Right ventricle myocardium inferior (tissue), 1 donor: ENCODE measurements around the gene CFAP46. TPM values are rescaled to one million over a fixed set of nuclear protein-coding genes. Genes with fewer than 3 reads are reported as not detected.
A peak's percentile ranks its signal among the peaks of the same experiment; 100 is the strongest.
"Not testable (repeated sequence)": the region's sequence is repeated elsewhere in the genome, so short reads cannot be mapped to it uniquely, and the experiment has no call there.

ENCODE experiments used
- ATAC-seq: fragments of 200-7000 bp; cut with Tn5 transposase; one replicate; pipeline ENCODE4 v1.9.1; 2020; ENCODE audit warnings: mild to moderate bottlenecking, moderate library complexity
- DNase-seq: peaks from one replicate; pipeline ENCODE4 v3.0.0; 2021; ENCODE audit errors: missing footprints
- intact Hi-C: fragments of 100-400 bp; cut with DNase I; formaldehyde crosslinking; loops from one replicate; pipeline ENCODE4 v1.11.0; 2022
- total RNA-seq: library from RNA; stranded (reverse); fragmentation: NEBNext Ultra II Directional; extraction: Animal tissue kit (Norgen Biotek cat#: 25700); gene quantifications from one replicate; pipeline ENCODE4 v1.2.1, GENCODE V29; 2021
- donor health status: DM: no; HTN: yes; CAD: no; lungs with severe emphysema.

Gene CFAP46
- total RNA-seq, 1 donor from 2014 or later = 0.57 TPM

- ATAC-seq = no peak
- intact Hi-C loops = no loop called here
- DNase-seq = peak; percentile 39
Observed at GRCh38 chr10:132846631-132847415, 95.5 kb downstream of the CFAP46 start.

DNA sequence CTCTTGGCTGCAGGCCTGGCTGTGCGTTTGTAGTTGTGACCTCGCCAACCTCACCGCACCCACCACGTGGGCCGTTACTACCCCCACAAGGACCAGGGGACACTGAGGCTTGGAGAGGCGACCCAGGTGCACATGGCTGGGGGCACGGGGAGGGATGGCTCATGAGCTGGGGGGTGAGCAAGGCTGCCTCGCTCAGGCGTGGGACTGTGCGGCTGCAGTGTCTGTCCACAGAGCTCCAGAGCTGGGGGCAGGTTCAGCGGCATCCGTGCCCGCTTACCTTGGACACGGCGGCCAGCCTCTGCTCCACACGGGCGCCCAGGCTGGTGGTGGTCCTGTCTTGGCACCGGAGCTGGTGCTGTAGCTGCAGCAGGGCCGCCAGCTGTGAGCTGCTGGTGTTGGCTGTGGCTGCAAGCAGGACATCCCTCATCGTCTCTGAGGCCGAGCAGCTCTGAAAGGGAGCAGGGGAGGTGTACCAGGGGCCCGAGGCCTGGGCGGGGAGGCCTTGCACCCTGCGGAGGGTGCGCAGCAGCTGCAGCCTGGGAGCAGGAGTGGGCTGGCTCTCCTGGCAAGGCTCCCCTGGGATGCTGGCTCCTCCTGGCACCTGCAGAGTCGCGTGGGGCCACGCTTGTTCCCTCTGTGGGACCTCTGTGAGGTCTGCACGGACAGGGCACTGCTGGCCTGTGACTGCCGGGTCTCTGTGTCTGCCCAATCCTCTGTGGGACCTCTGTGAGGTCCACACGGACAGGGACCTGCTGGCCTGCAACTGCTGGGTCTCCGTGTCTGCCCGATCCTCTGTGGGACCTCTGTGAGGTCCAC, 96.4 kb downstream of the CFAP46 start:
- ATAC-seq (no peak), DNase-seq (peak; percentile 11)
- intact Hi-C loops = no loop called here

DNA sequence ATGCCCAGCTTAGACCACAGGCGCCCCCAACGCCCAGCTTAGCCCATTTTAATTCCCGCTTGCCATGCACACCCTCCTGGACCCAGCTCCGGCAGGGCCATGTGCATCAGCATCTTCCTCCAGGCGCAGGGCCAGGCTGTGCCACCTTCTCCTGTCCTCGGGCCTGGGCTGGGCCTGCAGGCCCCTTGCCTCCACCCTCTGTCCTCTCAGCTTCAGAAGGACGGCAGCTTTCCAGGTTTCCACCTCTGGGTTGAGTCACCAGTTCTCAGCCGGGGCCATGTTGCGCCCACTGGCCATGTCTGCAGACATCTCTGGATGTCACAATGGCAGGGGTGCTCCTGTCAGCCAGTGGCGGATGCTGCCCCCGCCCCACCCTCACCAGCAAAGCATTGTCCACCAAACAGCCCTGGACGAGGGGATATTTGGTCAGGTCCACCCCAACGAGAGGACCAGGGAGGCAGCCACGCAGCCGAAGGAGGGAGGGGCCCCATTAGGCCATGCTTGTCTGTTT, 97.3 kb downstream of the CFAP46 start:
- intact Hi-C loops = no loop called here
- ATAC-seq (no peak), DNase-seq (peak; percentile 41)

DNA sequence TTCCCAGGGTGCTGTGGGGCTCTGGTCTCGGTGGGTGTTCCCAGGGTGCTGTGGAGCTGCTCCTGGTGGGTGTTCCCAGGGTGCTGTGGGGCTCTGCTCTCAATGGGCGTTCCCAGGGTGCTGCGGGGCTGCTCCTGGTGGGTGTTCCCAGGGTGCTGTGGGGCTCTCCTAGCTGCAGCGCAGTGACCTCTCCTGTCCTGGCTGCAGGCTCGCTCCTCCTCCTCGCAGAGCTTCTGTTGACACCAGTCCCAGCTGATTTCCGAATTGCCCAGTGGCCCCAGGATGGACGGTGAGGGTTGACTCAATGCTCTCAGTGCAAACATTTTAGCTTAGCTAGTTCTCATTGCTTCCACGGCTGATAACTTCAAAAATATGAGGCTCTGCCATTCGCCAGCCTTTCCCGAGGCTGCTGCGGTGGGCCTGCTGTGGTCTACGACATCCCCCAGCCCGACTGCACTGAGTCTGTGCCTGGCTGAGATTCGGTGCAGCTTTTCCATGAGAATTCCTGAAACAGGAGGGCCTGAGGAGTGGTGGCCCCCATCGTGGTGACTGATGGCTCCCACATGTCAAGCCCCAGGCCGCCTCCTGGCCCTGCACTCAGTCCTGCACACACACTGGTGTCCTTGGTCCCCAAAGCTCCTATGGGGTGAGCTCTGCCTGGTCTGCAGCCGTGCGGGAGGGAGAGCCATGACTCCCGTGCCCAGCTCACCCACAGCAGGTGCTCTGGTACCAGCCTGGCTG, 98.1 kb downstream of the CFAP46 start:
- DNase-seq (peak; percentile 27), ATAC-seq (no peak)
- intact Hi-C loops = no loop called here

DNA sequence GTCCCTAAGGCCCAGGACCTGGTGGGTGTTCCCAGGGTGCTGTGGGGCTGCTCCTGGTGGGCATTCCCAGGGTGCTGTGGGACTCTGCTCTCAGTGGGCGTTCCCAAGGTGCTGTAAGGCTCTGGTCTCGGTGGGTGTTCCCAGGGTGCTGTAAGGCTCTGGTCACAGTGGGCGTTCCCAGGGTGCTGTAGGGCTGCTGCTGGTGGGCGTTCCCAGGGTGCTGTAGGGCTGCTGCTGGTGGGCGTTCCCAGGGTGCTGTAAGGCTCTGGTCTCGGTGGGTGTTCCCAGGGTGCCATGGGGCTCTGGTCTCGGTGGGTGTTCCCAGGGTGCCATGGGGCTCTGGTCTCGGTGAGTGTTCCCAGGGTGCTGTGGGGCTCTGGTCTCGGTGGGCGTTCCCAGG, 99.1 kb downstream of the CFAP46 start:
- ATAC-seq, intact Hi-C loops: not testable (repeated sequence)
- peak; percentile 35 for DNase-seq

DNA sequence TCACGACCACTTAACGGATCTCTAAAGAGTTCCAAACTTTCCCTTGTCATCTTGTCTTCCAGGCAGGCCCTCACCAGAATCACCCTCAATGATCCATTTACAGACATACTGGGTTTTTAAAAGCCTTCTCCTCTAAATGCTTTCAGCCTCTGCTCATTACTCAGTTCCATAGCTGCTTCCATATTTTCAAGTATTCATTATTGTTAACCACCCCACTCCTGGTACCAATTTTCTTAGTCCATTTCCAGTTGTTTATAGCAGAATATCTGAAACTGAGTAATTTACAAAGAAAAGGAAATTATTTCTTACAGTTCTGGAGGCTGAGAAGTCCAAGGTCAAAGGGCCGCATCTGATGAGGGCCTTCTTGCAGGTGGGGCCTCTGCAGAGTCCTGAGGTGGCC, 100.0 kb downstream of the CFAP46 start:
- DNase-seq (no peak), ATAC-seq (no peak)
- intact Hi-C loops = no loop called here

- ATAC-seq (no peak), DNase-seq (peak; percentile 26)
- intact Hi-C loops = no loop called here
Observed at GRCh38 chr10:132841615-132841975, 100.8 kb downstream of the CFAP46 start.

- intact Hi-C loops = no loop called here
- ATAC-seq = no peak
- DNase-seq = peak; percentile 52
Observed at GRCh38 chr10:132840698-132841614, 101.4 kb downstream of the CFAP46 start.

GRCh38 chr10:132839061-132839460, 103.3 kb downstream of the CFAP46 start:
- ATAC-seq (no peak), DNase-seq (peak; percentile 45)
- intact Hi-C loops = loop anchor here (10.0 kb wide), 1 partner anchor 486 kb away; no protein-coding TSS in a partner anchor

DNA sequence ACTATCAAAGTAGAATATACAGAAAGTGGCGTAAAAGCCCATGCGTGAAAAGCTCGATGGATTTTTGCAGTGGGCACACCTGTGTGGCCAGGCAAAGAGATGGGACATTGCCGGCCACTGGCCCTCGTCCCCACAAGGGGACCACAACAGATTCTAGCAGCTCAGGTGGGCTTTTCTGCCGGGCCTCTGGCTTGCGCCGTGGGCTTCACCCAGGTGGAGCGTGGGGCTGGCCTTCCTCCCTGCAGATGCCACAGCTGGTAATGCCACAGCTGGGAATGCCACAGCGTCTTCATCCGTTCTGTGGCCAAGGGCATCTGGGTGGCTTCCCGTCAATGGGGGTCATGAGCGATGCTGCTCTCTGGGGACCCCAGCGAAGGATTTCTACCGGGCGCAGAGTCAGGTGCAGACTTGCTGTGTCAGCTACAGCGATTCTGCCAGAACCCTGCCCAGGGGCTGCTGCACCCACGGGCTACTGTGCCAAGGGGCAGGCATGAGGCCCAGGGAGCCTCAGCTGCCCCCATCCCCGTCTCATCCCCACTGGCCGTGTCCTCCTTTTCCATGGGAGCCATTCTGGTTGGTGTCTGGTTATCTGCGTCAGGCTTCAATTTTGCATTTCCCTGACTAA, 103.9 kb downstream of the CFAP46 start:
- DNase-seq = peak; percentile 28
- no peak for ATAC-seq
- intact Hi-C loops = loop anchor here (10.0 kb wide), 1 partner anchor 486 kb away; no protein-coding TSS in a partner anchor

GRCh38 chr10:132837905-132838304, 104.5 kb downstream of the CFAP46 start:
- ATAC-seq (no peak), DNase-seq (peak; percentile 64)
- intact Hi-C loops = loop anchor here (2.0 to 10.0 kb wide), 2 partner anchors 287 to 487 kb away; no protein-coding TSS in a partner anchor

DNA sequence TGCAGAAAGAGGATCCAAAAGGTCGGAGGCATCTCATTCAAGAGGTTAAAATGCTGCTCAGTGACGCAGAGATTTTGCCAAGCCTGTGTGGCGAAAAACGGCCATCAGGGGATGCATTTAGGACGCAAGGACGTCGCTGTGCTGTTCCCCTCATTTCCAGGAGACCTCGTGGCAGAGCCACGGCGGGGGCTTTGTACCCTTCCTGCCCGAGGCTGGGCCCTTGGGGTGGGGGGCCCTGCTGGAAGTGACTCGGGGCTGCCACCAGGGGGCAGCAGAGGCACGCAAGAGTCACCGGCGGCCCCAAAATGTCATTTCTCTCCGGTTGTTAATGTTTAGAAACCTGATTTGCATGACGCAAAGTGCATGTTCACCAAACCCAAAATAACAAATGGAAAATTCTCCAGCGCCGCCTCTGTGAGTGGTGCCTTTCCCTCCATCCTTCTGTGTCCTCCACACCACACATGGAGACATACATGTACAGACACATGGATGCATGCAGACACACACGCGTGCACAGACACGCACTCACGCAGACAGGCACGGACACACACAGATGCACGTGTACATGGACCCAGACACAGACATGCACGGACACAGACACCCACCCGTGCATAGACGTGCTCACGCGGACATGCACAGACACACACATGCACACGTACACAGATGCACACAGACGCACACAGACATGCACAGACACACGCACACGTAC, 105.4 kb downstream of the CFAP46 start:
- peak; percentile 68 for DNase-seq
- intact Hi-C loops = loop anchor here (2.0 to 10.0 kb wide), 2 partner anchors 288 to 488 kb away; no protein-coding TSS in a partner anchor
- ATAC-seq = no peak

DNA sequence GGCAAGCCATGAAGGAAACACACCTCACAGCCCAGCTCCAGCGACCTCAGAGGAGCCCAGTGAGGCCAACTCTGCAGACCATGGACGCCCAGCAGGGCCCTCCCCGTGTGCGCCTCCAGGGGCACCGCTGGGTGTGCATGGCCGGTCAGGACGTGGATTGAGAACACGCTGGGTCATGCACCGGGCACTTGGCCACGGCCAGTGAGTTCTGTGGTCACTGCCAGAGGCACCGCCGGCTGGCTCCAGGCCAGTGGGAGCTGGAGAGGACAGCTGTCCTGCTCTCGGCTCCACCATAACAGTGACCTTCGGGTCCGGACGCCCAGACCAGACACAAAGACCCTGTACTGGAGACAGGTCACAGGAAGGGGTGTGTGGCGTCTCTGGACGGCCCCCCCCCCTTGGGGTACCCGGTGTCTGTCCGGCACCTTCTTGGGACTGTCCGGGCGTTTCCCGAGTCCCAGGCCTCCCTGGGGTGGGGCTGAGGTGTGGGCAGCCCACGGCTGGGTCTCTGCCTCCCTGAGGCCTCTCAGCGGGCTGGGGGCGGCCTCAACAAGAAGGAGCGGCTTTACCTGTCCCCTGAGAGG, 106.0 kb downstream of the CFAP46 start:
- intact Hi-C loops = loop anchor here (2.0 to 10.0 kb wide), 2 partner anchors 288 to 488 kb away; no protein-coding TSS in a partner anchor
- ATAC-seq (peak; percentile 58), DNase-seq (peak; percentile 67)

GRCh38 chr10:132835848-132836233, 106.5 kb downstream of the CFAP46 start:
- ATAC-seq = no peak
- DNase-seq = peak; percentile 13

DNA sequence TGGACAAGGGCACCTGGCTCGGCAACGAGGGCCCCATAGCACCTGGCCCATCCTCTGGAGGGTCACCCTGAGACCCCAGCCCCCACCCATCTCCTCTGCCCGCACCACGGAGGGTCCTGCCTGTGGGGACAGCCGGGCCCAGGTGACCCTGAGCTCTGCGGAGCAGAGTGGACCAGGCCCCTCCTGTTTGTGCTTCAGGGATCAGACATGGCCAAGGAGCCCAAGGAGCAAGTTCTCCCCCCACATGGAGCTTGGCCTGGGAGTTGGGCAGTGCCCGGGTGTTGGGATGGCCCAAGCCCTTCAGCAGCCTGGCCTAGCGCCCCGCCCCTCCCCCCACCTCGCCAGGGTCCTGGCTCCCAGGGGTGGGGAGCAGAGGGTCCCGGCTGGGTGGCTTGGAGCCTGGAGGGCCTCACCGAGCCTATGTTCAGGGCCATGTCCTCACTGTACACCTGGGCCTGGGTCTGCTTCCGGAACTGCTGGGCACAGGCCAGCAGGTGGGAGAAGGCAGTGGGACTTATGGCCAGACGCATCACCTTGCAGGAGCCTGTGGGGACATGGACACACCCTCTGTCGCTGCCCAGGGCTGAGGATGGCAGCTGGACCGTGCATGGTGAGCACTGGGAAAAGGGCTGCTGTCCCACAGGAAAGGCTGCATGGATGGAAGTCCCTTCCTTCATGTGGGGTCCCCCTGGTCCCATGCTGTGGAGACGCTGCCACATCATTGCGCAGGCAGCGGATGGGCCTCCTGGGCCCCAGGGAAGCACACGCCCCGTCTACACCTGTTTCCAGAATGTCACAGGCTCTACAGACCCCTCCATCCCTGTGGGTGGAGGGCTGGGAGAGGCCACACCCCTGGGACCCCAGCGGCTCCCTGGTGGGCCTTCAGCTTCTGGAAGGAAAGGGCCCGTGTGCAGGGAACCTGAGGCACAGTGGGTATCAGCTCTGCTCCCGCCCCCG, 107.2 kb downstream of the CFAP46 start:
- intact Hi-C loops = loop anchor here (10.0 kb wide), 1 partner anchor 490 kb away; no protein-coding TSS in a partner anchor
- ATAC-seq (no peak), DNase-seq (peak; percentile 35)

More at GRCh38 chr10:132835848-132836233, 106.5 kb downstream of the CFAP46 start:
- intact Hi-C loops = loop anchor here (2.0 to 10.0 kb wide), 2 partner anchors 289 to 489 kb away; no protein-coding TSS in a partner anchor
